ENCODE data around the gene EXOSC10. TPM values are rescaled to one million over a fixed set of nuclear protein-coding genes. Genes with fewer than 3 reads are reported as not detected.
"Not testable (repeated sequence)": the region's sequence is repeated elsewhere in the genome, so short reads cannot be mapped to it uniquely, and the experiment has no call there.

The EXOSC10 gene
- total and polyA plus RNA-seq, 2 donors (not counting 3 experiments of a cell fraction or from before 2014, with no cell fraction given), result 74.9 to 103 TPM

DNA sequence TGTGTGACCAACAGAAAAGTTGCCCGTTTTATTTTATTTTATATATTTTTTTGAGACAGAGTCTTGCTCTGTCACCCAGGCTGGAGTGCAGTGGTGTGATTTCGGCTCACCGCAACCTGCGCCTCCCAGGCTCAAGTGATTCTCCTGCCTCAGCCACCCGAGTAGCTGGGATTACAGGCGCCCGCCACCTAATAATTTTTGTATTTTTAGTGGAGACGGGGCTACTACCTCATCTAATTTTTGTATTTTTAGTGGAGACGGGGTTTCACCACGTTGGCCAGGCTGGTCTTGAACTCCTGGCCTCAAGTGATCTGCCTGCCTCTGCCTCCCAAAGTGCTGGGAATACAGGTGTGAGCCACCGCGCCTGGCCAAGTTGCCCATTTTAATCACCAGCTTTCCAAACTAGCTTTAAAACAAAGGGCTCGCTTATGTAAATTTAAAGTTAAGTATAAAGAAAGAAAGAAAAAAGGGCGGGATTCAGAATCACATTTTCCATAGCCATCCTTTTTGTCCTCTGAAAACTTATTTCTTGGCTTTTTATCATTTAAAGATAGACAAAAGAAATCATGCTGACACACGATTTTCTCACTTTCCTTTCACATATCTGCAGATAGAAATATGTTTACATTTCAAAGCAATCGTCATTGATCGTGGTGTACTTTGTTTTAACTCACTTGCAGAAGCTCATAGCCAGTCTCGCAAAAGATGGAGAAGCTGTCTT is 62.5 kb downstream of the EXOSC10 start:
- H4K20me1 ChIP-seq (replicated peaks; ENCODE audit: control insufficient read depth, extremely low read depth, insufficient read depth, low read length); H3K4me1 ChIP-seq (ENCODE audit: control insufficient read depth, extremely low read depth, insufficient read depth, low read length); H3K4me3 ChIP-seq (replicated peaks in 1 of 3; ENCODE audit: insufficient read depth in 1 of 3, low read depth in 1 of 3, low read length in 3 of 3); H3K27me3 ChIP-seq (ENCODE audit: control insufficient read depth in 2 of 2, insufficient read depth in 2 of 2, low read length in 2 of 2); H3K4me2 ChIP-seq (ENCODE audit: insufficient read depth, low read length); H3K79me2 ChIP-seq (ENCODE audit: control insufficient read depth, insufficient read depth, low read length); H3K9me1 ChIP-seq (replicated peaks; ENCODE audit: control insufficient read depth, extremely low read depth, insufficient read depth, low read length); dilution Hi-C loops (cut with MboI; ENCODE audit: extremely low pct_ligation_motif_present, low sequenced_read_pairs); H3K27ac ChIP-seq (ENCODE audit: insufficient read depth, low read depth, low read length); DNase-seq (ENCODE audit: low read depth, low spot score); FAIRE-seq; H2AFZ ChIP-seq (ENCODE audit: low read depth, low read length); H3K9ac ChIP-seq (replicated peaks; ENCODE audit: extremely low read depth, insufficient read depth, low read length); BruUV-seq (replicated peaks); H3K9me3 ChIP-seq (replicated peaks; ENCODE audit: control insufficient read depth, insufficient read depth, low read length); H3K36me3 ChIP-seq (ENCODE audit: control insufficient read depth in 2 of 2, extremely low read depth in 1 of 2, insufficient read depth in 2 of 2, low read length in 2 of 2): not testable (repeated sequence)
- ChIA-PET POLR2A (interaction anchor here (0.5 to 0.8 kb wide), 2 partner anchors 607 to 608 kb away, joined by 3 read pairs; no protein-coding TSS in a partner anchor), CTCF (interaction anchor here (0.5 to 4.8 kb wide), 79 partner anchors 9 to 1042 kb away, joined by 3 to 373 read pairs (median 4); partner anchors contain the start of genes ANGPTL7, EXOSC10, FBXO6 and MASP2)
- intact Hi-C loops (cut with micrococcal nuclease), result loop anchor here (1.0 kb wide), 3 partner anchors 23 to 605 kb away; partner anchors contain the start of gene SRM

DNA sequence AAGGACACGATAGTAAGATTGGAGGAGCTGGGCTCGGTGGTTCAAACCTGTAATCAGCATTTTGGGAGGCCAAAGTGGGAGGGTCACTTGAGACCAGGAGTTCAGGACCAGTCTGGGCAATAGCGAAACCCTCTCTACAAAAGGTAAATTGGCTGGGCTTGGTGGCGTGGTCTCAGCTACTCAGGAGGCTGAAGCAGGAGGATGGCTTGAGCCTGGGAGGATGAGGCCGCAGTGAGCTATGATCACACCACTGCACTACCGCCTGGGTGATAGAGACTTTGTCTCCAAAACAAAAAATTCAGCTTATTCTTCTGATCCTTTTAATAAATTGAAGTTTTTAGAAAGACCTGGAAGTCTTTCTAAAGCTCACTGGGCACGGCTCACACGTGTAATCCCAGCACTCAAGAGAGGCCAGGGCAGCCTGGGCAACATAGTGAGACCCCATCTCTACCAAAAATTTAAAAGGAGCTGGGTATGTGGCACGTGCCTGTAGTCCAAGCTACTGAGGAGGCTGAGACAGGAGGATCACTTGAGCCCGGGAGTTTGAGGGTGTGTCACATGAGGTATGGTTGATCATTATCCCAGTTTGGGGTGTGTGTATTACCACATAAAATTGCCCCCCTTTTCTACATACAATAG is 67.9 kb downstream of the EXOSC10 start:
- H3K27ac ChIP-seq (ENCODE audit: insufficient read depth, low read depth, low read length), result no peak overlapping the region
- H3K9me3 ChIP-seq (replicated peaks; ENCODE audit: control insufficient read depth, insufficient read depth, low read length), result no peaks in the 10 kb centered on the region
- H3K4me2 ChIP-seq (ENCODE audit: insufficient read depth, low read length), result no peak overlapping the region
- CTCF ChIA-PET, result interaction anchor here (0.6 to 1.4 kb wide), 3 partner anchors 19 to 614 kb away, joined by 3 to 6 read pairs (median 3); partner anchors contain the start of gene TARDBP
- POLR2A ChIA-PET, result no interaction called here
- no TSS peak for BruUV-seq (replicated peaks)
- dilution Hi-C loops (cut with MboI; ENCODE audit: extremely low pct_ligation_motif_present, low sequenced_read_pairs) (no loop called here), intact Hi-C loops (cut with micrococcal nuclease) (no loop called here)
- TF ChIP-seq, protein P1, sequence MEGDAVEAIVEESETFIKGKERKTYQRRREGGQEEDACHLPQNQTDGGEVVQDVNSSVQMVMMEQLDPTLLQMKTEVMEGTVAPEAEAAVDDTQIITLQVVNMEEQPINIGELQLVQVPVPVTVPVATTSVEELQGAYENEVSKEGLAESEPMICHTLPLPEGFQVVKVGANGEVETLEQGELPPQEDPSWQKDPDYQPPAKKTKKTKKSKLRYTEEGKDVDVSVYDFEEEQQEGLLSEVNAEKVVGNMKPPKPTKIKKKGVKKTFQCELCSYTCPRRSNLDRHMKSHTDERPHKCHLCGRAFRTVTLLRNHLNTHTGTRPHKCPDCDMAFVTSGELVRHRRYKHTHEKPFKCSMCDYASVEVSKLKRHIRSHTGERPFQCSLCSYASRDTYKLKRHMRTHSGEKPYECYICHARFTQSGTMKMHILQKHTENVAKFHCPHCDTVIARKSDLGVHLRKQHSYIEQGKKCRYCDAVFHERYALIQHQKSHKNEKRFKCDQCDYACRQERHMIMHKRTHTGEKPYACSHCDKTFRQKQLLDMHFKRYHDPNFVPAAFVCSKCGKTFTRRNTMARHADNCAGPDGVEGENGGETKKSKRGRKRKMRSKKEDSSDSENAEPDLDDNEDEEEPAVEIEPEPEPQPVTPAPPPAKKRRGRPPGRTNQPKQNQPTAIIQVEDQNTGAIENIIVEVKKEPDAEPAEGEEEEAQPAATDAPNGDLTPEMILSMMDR (IDR thresholded peaks at IDR 0.05; ENCODE audit: extremely low read depth in 1 of 2, insufficient read depth in 1 of 2, low read depth in 1 of 2, low read length in 2 of 2), result no peak
- no peak for TF ChIP-seq EZH2 (IDR thresholded peaks at IDR 0.05; ENCODE audit: borderline replicate concordance, low read depth, low read length, severe bottlenecking)
- no peak for TF ChIP-seq GATA2 (IDR thresholded peaks at IDR 0.05; ENCODE audit: insufficient read depth, insufficient read length, low read depth, low read length)
- TF ChIP-seq JUN (IDR thresholded peaks at IDR 0.05; ENCODE audit: borderline replicate concordance, insufficient read depth, insufficient read length, low read depth), result no peak
- no peak for TF ChIP-seq POLR2A (IDR thresholded peaks at IDR 0.05; ENCODE audit: low read depth, low read length)
- no peak for TF ChIP-seq FOS (IDR thresholded peaks at IDR 0.05; ENCODE audit: borderline replicate concordance, insufficient read depth, low read length)
- TF ChIP-seq, protein P2, sequence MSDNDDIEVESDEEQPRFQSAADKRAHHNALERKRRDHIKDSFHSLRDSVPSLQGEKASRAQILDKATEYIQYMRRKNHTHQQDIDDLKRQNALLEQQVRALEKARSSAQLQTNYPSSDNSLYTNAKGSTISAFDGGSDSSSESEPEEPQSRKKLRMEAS (IDR thresholded peaks at IDR 0.05; ENCODE audit: insufficient read depth, insufficient read length), result no peak
- TF ChIP-seq MYC (IDR thresholded peaks at IDR 0.05; ENCODE audit: low read depth, low read length), result no peak
- no peak for TF ChIP-seq POLR2AphosphoS5 (IDR thresholded peaks at IDR 0.05; ENCODE audit: insufficient read depth, low read depth, low read length)
- H3K9ac ChIP-seq (replicated peaks; ENCODE audit: extremely low read depth, insufficient read depth, low read length), result no peak overlapping the region
- no peak overlapping the region for H2AFZ ChIP-seq (ENCODE audit: low read depth, low read length)
- no peaks in the 10 kb centered on the region for H3K79me2 ChIP-seq (ENCODE audit: control insufficient read depth, insufficient read depth, low read length)
- DNase-seq (ENCODE audit: low read depth, low spot score) (no peak), FAIRE-seq (no peak)
- no peaks in the 10 kb centered on the region for H3K9me1 ChIP-seq (replicated peaks; ENCODE audit: control insufficient read depth, extremely low read depth, insufficient read depth, low read length)
- no peaks in the 10 kb centered on the region for H3K27me3 ChIP-seq (ENCODE audit: control insufficient read depth in 2 of 2, insufficient read depth in 2 of 2, low read length in 2 of 2)
- no peaks in the 10 kb centered on the region for H3K4me1 ChIP-seq (ENCODE audit: control insufficient read depth, extremely low read depth, insufficient read depth, low read length)
- peaks cover 6 to 8% of the 10 kb centered on the region in 2 experiments for H3K36me3 ChIP-seq (ENCODE audit: control insufficient read depth in 2 of 2, extremely low read depth in 1 of 2, insufficient read depth in 2 of 2, low read length in 2 of 2)
- no peaks in the 10 kb centered on the region for H4K20me1 ChIP-seq (replicated peaks; ENCODE audit: control insufficient read depth, extremely low read depth, insufficient read depth, low read length)
- H3K4me3 ChIP-seq (replicated peaks in 1 of 3; ENCODE audit: insufficient read depth in 1 of 3, low read depth in 1 of 3, low read length in 3 of 3), result no peak overlapping the region
